Measurements from ENCODE around the gene AOPEP. TPM values are rescaled to one million over a fixed set of nuclear protein-coding genes. Genes with fewer than 3 reads are reported as not detected.

AOPEP gene
- total RNA-seq, 2 donors from 2014 or later: 11.7 to 27.3 TPM

- no peak for ATAC-seq
- Mint-ChIP-seq H3K27ac (no peak overlapping the region), H3K9me3 (no peaks in the 10 kb centered on the region), H3K36me3 (no peaks in the 10 kb centered on the region), H3K27me3 (no peaks in the 10 kb centered on the region), H3K4me1 (ENCODE audit: low read depth in 2 of 2) (no peaks in the 10 kb centered on the region), H3K4me3 (no peak overlapping the region)
- no peak for DNase-seq (ENCODE audit: low spot score)
Observed at GRCh38 chr9:94971378-94972131, 245.1 kb downstream of the AOPEP start.

GRCh38 chr9:94973451-94973941 lies 247.0 kb downstream of the AOPEP start:
- Mint-ChIP-seq H3K36me3 (no peaks in the 10 kb centered on the region), H3K4me3 (no peak overlapping the region), H3K9me3 (no peaks in the 10 kb centered on the region), H3K4me1 (ENCODE audit: low read depth in 2 of 2) (no peaks in the 10 kb centered on the region), H3K27me3 (no peaks in the 10 kb centered on the region), H3K27ac (no peak overlapping the region)
- no peak for ATAC-seq
- DNase-seq (ENCODE audit: low spot score): no peak

- no peak overlapping the region for H3K27ac Mint-ChIP-seq
- DNase-seq (ENCODE audit: low spot score) (no peak), ATAC-seq (no peak)
- H3K9me3 Mint-ChIP-seq: no peaks in the 10 kb centered on the region
- no peaks in the 10 kb centered on the region for H3K4me1 Mint-ChIP-seq (ENCODE audit: low read depth in 2 of 2)
- H3K27me3 Mint-ChIP-seq: no peaks in the 10 kb centered on the region
- H3K4me3 Mint-ChIP-seq: no peak overlapping the region
- no peaks in the 10 kb centered on the region for H3K36me3 Mint-ChIP-seq
Observed at GRCh38 chr9:94974154-94974879, 247.8 kb downstream of the AOPEP start.

- ATAC-seq: no peak
- no peaks in the 10 kb centered on the region for H3K4me1 Mint-ChIP-seq (ENCODE audit: low read depth in 2 of 2)
- no peaks in the 10 kb centered on the region for H3K9me3 Mint-ChIP-seq
- H3K4me3 Mint-ChIP-seq: no peak overlapping the region
- no peaks in the 10 kb centered on the region for H3K36me3 Mint-ChIP-seq
- DNase-seq (ENCODE audit: low spot score): no peak
- no peak overlapping the region for H3K27ac Mint-ChIP-seq
- H3K27me3 Mint-ChIP-seq: no peaks in the 10 kb centered on the region
Observed at GRCh38 chr9:94975480-94975879, 249.0 kb downstream of the AOPEP start.

GRCh38 chr9:94976077-94976476 lies 249.6 kb downstream of the AOPEP start:
- Mint-ChIP-seq H3K4me1 (ENCODE audit: low read depth in 2 of 2) (no peaks in the 10 kb centered on the region), H3K27ac (no peak overlapping the region), H3K27me3 (no peaks in the 10 kb centered on the region), H3K9me3 (no peaks in the 10 kb centered on the region), H3K36me3 (no peaks in the 10 kb centered on the region), H3K4me3 (no peak overlapping the region)
- DNase-seq (ENCODE audit: low spot score) (no peak), ATAC-seq (no peak)

GRCh38 chr9:94977416-94977815 lies 250.9 kb downstream of the AOPEP start:
- Mint-ChIP-seq H3K36me3 (no peaks in the 10 kb centered on the region), H3K4me3 (no peak overlapping the region), H3K27me3 (no peaks in the 10 kb centered on the region), H3K9me3 (no peaks in the 10 kb centered on the region), H3K4me1 (ENCODE audit: low read depth in 2 of 2) (no peaks in the 10 kb centered on the region), H3K27ac (no peak overlapping the region)
- DNase-seq (ENCODE audit: low spot score) (no peak), ATAC-seq (no peak)

- H3K4me1 Mint-ChIP-seq (ENCODE audit: low read depth in 2 of 2): peaks cover 5 to 6% of the 10 kb centered on the region in 2 donors
- H3K9me3 Mint-ChIP-seq: no peaks in the 10 kb centered on the region
- H3K27ac Mint-ChIP-seq: no peak overlapping the region
- H3K36me3 Mint-ChIP-seq: no peaks in the 10 kb centered on the region
- no peaks in the 10 kb centered on the region for H3K27me3 Mint-ChIP-seq
- ATAC-seq (no peak), DNase-seq (ENCODE audit: low spot score) (no peak)
- H3K4me3 Mint-ChIP-seq: no peak overlapping the region
Observed at GRCh38 chr9:94979904-94980507, 253.5 kb downstream of the AOPEP start.

GRCh38 chr9:94980947-94981722 lies 254.6 kb downstream of the AOPEP start:
- H3K4me1 Mint-ChIP-seq (ENCODE audit: low read depth in 2 of 2): peaks cover 5 to 6% of the 10 kb centered on the region in 2 donors
- H3K27me3 Mint-ChIP-seq: no peaks in the 10 kb centered on the region
- H3K27ac Mint-ChIP-seq: no peak overlapping the region
- no peaks in the 10 kb centered on the region for H3K9me3 Mint-ChIP-seq
- no peaks in the 10 kb centered on the region for H3K36me3 Mint-ChIP-seq
- DNase-seq (ENCODE audit: low spot score) (no peak), ATAC-seq (no peak)
- no peak overlapping the region for H3K4me3 Mint-ChIP-seq

- no peak for ATAC-seq
- Mint-ChIP-seq H3K36me3 (no peaks in the 10 kb centered on the region), H3K9me3 (no peaks in the 10 kb centered on the region), H3K4me1 (ENCODE audit: low read depth in 2 of 2) (peaks cover 5 to 6% of the 10 kb centered on the region in 2 donors), H3K27me3 (no peaks in the 10 kb centered on the region), H3K27ac (no peak overlapping the region), H3K4me3 (no peak overlapping the region)
- no peak for DNase-seq (ENCODE audit: low spot score)
Observed at GRCh38 chr9:94981723-94982090, 255.2 kb downstream of the AOPEP start.

GRCh38 chr9:94982211-94982610 lies 255.7 kb downstream of the AOPEP start:
- Mint-ChIP-seq H3K4me3 (no peak overlapping the region), H3K4me1 (ENCODE audit: low read depth in 2 of 2) (peaks cover 5 to 6% of the 10 kb centered on the region in 2 donors), H3K27me3 (no peaks in the 10 kb centered on the region), H3K36me3 (no peaks in the 10 kb centered on the region), H3K27ac (no peak overlapping the region), H3K9me3 (no peaks in the 10 kb centered on the region)
- ATAC-seq (no peak), DNase-seq (ENCODE audit: low spot score) (no peak)

- Mint-ChIP-seq H3K27ac (no peak overlapping the region), H3K9me3 (no peaks in the 10 kb centered on the region), H3K4me1 (ENCODE audit: low read depth in 2 of 2) (peaks cover 5 to 6% of the 10 kb centered on the region in 2 donors), H3K27me3 (no peaks in the 10 kb centered on the region), H3K36me3 (no peaks in the 10 kb centered on the region), H3K4me3 (no peak overlapping the region)
- DNase-seq (ENCODE audit: low spot score) (no peak), ATAC-seq (no peak)
Observed at GRCh38 chr9:94983552-94983951, 257.1 kb downstream of the AOPEP start.

- no peaks in the 10 kb centered on the region for H3K27me3 Mint-ChIP-seq
- ATAC-seq (no peak), DNase-seq (ENCODE audit: low spot score) (no peak)
- H3K4me3 Mint-ChIP-seq: no peak overlapping the region
- H3K9me3 Mint-ChIP-seq: no peaks in the 10 kb centered on the region
- H3K4me1 Mint-ChIP-seq (ENCODE audit: low read depth in 2 of 2): peaks cover 5 to 6% of the 10 kb centered on the region in 2 donors
- no peaks in the 10 kb centered on the region for H3K36me3 Mint-ChIP-seq
- no peak overlapping the region for H3K27ac Mint-ChIP-seq
Observed at GRCh38 chr9:94984891-94985476, 258.5 kb downstream of the AOPEP start.

GRCh38 chr9:94985649-94986048 lies 259.1 kb downstream of the AOPEP start:
- Mint-ChIP-seq H3K27ac (no peak overlapping the region), H3K27me3 (no peaks in the 10 kb centered on the region), H3K4me3 (no peak overlapping the region), H3K4me1 (ENCODE audit: low read depth in 2 of 2) (peaks cover 5 to 6% of the 10 kb centered on the region in 2 donors), H3K9me3 (no peaks in the 10 kb centered on the region), H3K36me3 (no peaks in the 10 kb centered on the region)
- DNase-seq (ENCODE audit: low spot score): no peak
- no peak for ATAC-seq

Measured in natural killer cell treated with Interleukin-12 subunit alpha and Interleukin-12 subunit beta and Interleukin-15 and Interleukin-18, amount 100 ng/mL, for 72 hours (primary cell).